ENCODE results near the gene KSR1. TPM values are rescaled to one million over a fixed set of nuclear protein-coding genes. Genes with fewer than 3 reads are reported as not detected.

KSR1 gene
- total and polyA plus RNA-seq, 2 of the 4 experiments (the other 2 are of a cell fraction): 12.5 to 21.9 TPM

DNA sequence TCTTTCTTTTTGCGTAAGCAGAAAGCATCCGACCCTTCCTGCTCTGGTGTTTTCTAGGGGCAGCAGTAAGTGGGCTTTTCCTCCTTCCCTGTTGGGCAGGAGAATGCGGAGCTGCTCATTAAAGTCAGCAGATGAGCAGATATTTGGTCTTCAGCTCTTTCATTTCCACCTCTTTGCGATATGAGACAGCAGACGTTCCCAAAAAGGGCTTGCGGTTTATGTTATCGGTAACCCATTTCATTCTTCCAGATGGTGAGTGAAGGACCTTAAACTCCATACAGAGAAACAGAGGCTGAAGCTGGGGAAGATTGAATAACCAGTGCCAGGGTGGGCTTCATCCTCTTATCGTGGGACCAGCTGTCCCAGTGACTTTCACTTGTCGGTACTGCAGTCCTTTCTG, 40.7 kb downstream of the KSR1 start:
- no peaks in the 10 kb centered on the region for H3K27me3 ChIP-seq (ENCODE audit: control insufficient read depth, insufficient read depth, low read length)
- no peak overlapping the region for H3K27ac ChIP-seq (ENCODE audit: insufficient read depth, low read length)
- no CpG with 5 or more reads among the region's 9 CpGs for WGBS, 2 experiments (ENCODE audit: extremely low coverage in 2 of 2, insufficient read length in 1 of 2)
- peaks cover 29% of the 10 kb centered on the region for H3K4me1 ChIP-seq (ENCODE audit: control insufficient read depth, insufficient read depth, low read length)
- H3K36me3 ChIP-seq (ENCODE audit: control insufficient read depth, insufficient read depth, low read length): peaks cover 14% of the 10 kb centered on the region
- no peak overlapping the region for H2BK15ac ChIP-seq (ENCODE audit: low read depth, low read length)
- no peak overlapping the region for H3K56ac ChIP-seq (ENCODE audit: extremely low read depth, insufficient read depth, low read length)
- ChIA-PET POLR2A (ENCODE audit: unreplicated experiment) (no interaction called here), CTCF (no interaction called here)
- H2AK5ac ChIP-seq (ENCODE audit: low read depth, low read length): no peak overlapping the region
- DNase-seq (no peak), ATAC-seq (ENCODE audit: low read depth) (no peak)
- H3K23ac ChIP-seq (ENCODE audit: low read depth, low read length): no peak overlapping the region
- no TSS peak for BruUV-seq (replicated peaks)
- dilution Hi-C loops (cut with HindIII; ENCODE audit: low sequenced_read_pairs, unreplicated experiment): no loop called here
- no peak overlapping the region for H3K14ac ChIP-seq (replicated peaks; ENCODE audit: low read depth, low read length)
- in situ Hi-C loops (cut with MboI; ENCODE audit: low sequenced_read_pairs): loop anchor here (5.0 kb wide), 1 partner anchor 50 kb away; no protein-coding TSS in a partner anchor
- peaks cover 37 to 85% of the 10 kb centered on the region in 2 experiments; a peak in 3 of 4 replicates for H3K79me1 ChIP-seq (ENCODE audit: low read depth in 1 of 2, low read length in 2 of 2)
- no peaks in the 10 kb centered on the region for H3K9me3 ChIP-seq (ENCODE audit: control insufficient read depth, insufficient read depth, low read length)
- no peak for TF ChIP-seq FOS (IDR thresholded peaks at IDR 0.05; ENCODE audit: low read depth, low read length)
- TF ChIP-seq CEBPB (IDR thresholded peaks at IDR 0.05; ENCODE audit: low read depth, low read length): no peak
- no peak for TF ChIP-seq MAFK (IDR thresholded peaks at IDR 0.05; ENCODE audit: low read depth, low read length)
- TF ChIP-seq NFE2L2 (IDR thresholded peaks at IDR 0.05; ENCODE audit: low read depth, low read length): no peak
- no peak for TF ChIP-seq MXI1 (IDR thresholded peaks at IDR 0.05; ENCODE audit: borderline replicate concordance, low read depth, low read length)
- no peak for TF ChIP-seq SMC3 (IDR thresholded peaks at IDR 0.05; ENCODE audit: low read depth, low read length)
- TF ChIP-seq RAD21 (IDR thresholded peaks at IDR 0.05; ENCODE audit: low read length): no peak
- TF ChIP-seq RCOR1 (IDR thresholded peaks at IDR 0.05; ENCODE audit: insufficient replicate concordance, low read length): no peak
- H3K9ac ChIP-seq (ENCODE audit: low read depth, low read length): no peak overlapping the region
- peaks cover 16% of the 10 kb centered on the region for H3K9me1 ChIP-seq (ENCODE audit: insufficient read depth, low read length)
- H4K91ac ChIP-seq (ENCODE audit: insufficient read depth, low read depth, low read length): no peak overlapping the region
- H4K20me1 ChIP-seq (ENCODE audit: insufficient read depth, low read length): peaks cover 57% of the 10 kb centered on the region
- no peak overlapping the region for H2BK20ac ChIP-seq (ENCODE audit: low read depth, low read length)
- H3K18ac ChIP-seq (ENCODE audit: low read depth, low read length): no peak overlapping the region
- no peak overlapping the region for H2BK5ac ChIP-seq (ENCODE audit: low read depth, low read length, poor library complexity, severe bottlenecking)
- intact Hi-C loops (cut with micrococcal nuclease): no loop called here
- no peak overlapping the region for H2AFZ ChIP-seq (replicated peaks; ENCODE audit: low read length, poor library complexity)
- no peak overlapping the region for H2BK120ac ChIP-seq (ENCODE audit: low read depth, low read length)
- no peak overlapping the region for H3K4me2 ChIP-seq (ENCODE audit: low read depth, low read length)
- no peak overlapping the region for H3K4ac ChIP-seq (ENCODE audit: low read depth, low read length)
- H4K8ac ChIP-seq (ENCODE audit: low read depth in 2 of 2, low read length in 2 of 2): no peak overlapping the region
- H3K4me3 ChIP-seq (ENCODE audit: insufficient read depth, low read depth, low read length): no peak overlapping the region
- no peak overlapping the region for H2AK9ac ChIP-seq (replicated peaks; ENCODE audit: low read depth, low read length, poor library complexity)
- no peak overlapping the region for H4K5ac ChIP-seq (ENCODE audit: low read depth, low read length)
